ENCODE measurements around the gene THADA. TPM values are rescaled to one million over a fixed set of nuclear protein-coding genes. Genes with fewer than 3 reads are reported as not detected.
"Not testable (repeated sequence)": the region's sequence is repeated elsewhere in the genome, so short reads cannot be mapped to it uniquely, and the experiment has no call there.

The THADA gene, protein sequence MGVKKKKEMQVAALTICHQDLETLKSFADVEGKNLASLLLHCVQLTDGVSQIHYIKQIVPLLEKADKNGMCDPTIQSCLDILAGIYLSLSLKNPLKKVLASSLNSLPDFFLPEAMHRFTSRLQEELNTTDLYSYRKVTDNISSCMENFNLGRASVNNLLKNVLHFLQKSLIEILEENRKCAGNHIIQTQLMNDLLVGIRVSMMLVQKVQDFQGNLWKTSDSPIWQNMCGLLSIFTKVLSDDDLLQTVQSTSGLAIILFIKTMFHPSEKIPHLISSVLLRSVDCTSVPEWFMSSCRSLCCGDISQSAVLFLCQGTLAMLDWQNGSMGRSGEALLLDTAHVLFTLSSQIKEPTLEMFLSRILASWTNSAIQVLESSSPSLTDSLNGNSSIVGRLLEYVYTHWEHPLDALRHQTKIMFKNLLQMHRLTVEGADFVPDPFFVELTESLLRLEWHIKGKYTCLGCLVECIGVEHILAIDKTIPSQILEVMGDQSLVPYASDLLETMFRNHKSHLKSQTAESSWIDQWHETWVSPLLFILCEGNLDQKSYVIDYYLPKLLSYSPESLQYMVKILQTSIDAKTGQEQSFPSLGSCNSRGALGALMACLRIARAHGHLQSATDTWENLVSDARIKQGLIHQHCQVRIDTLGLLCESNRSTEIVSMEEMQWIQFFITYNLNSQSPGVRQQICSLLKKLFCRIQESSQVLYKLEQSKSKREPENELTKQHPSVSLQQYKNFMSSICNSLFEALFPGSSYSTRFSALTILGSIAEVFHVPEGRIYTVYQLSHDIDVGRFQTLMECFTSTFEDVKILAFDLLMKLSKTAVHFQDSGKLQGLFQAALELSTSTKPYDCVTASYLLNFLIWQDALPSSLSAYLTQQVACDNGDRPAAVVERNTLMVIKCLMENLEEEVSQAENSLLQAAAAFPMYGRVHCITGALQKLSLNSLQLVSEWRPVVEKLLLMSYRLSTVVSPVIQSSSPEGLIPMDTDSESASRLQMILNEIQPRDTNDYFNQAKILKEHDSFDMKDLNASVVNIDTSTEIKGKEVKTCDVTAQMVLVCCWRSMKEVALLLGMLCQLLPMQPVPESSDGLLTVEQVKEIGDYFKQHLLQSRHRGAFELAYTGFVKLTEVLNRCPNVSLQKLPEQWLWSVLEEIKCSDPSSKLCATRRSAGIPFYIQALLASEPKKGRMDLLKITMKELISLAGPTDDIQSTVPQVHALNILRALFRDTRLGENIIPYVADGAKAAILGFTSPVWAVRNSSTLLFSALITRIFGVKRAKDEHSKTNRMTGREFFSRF (N-terminal part only)
- 10 to 100 TPM; 36.4 to 40.3 TPM for total RNA-seq
- polyA plus RNA-seq, result 10 to 100 TPM in 1 of 3 donors, 1 to 10 TPM in 2; 9.2 to 15.5 (median 9.8) TPM
- total RNA-seq, result 82.8 to 126 (median 103) reads per million in 6 experiments

DNA sequence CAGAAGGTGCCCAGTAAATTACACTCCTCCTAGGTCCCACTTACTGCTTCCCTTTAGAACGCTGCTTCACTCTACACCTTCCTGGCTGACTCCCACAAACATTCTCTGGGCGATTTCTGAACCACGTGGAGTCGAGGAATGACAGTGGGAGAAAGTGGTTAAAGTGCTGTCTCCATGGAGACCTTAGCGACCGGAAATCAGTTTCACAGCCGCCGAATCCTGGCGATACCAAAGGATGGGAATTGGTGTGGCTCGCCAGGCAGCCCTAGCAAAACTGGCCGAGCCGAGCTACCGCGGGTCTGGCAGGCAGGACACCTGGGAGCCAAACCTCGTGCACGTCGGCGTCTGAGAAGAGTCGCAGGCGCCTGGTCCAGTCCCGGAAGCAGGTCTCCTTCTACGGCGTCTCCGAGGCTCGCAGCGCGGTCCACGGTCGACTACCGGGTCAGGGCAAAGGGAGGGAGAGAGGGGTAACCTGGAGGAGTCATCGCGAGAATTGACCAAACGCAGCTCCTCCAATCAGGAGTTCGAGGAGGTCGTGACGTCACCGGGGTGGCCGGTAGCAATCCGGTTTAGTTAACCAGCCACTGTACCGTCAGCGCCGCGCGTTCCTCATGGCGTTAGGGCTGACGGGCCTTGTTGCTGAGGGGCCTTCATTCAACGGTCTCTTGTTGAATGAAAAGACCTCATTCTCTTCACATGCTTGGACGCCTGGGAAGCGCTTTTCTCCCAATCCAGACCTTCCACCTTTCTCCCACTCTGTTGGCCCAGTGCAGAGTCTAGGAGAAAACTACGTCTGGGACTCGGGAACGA lies at the start of gene THADA:
Gene THADA, minus strand, starts transcription at position 436 of the 810 bp plus-strand sequence. CDS start 3,646 bp downstream, outside the sequence.
- H3K27ac Mint-ChIP-seq, result peak within 1 kb of the TSS; percentile 96 to 99 (median 98)

DNA sequence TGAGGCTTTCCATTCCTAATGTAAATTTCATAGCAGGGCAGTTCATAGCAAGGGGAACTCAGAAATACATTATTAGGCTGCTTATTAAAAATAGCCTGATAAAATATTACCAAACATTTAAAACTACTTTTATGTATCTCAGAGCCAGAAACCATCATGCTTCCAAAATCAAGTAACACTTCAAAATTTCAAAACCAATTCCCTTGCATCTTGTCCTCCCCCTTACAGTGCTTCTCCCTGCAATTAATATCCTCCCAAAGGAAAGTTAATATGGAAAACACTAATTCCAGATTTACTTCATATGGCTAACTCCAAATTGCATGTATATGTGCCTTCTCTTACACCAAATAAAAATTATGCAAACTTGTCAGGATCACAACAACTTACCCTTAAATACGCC lies 47.8 kb upstream of the THADA start:
- H3K4me1 Mint-ChIP-seq, result no peaks in the 10 kb centered on the region
- H3K27ac Mint-ChIP-seq, result no peak overlapping the region
- no peak overlapping the region for H3K4me3 Mint-ChIP-seq
- DNase-seq (no peak), ATAC-seq (no peak)
- H3K36me3 Mint-ChIP-seq, result peaks cover 0 to 4% (median 0%) of the 10 kb centered on the region in 3 donors
- peaks cover 0 to 4% (median 0%) of the 10 kb centered on the region in 5 donors for H3K27me3 Mint-ChIP-seq
- POLR2A ChIA-PET, result no interaction called here
- peaks cover 0 to 16% (median 6%) of the 10 kb centered on the region in 9 donors for H3K9me3 Mint-ChIP-seq

More for the DNA sequence above, at the start of gene THADA:
- POLR2A ChIA-PET, result interaction anchor here (0.7 to 2.3 kb wide), 12 partner anchors 9 to 785 kb away, joined by 3 to 20 read pairs (median 5); partner anchors contain the start of genes CAMKMT, DYNC2LI1, PLEKHH2 and PPM1B
- Mint-ChIP-seq H3K4me1 (peaks cover 17 to 41% (median 32%) of the 10 kb centered on the region in 4 donors), H3K4me3 (peak within 1 kb of the TSS; percentile 89 to 97 (median 96)), H3K9me3 (no peaks in the 10 kb centered on the region), H3K36me3 (peaks cover 0 to 14% (median 0%) of the 10 kb centered on the region in 3 donors), H3K27me3 (peaks cover 0 to 6% (median 3%) of the 10 kb centered on the region in 5 donors)
- peak; percentile 92 to 95 for ATAC-seq
- peak; percentile 82 to 98 (median 95) for DNase-seq

DNA sequence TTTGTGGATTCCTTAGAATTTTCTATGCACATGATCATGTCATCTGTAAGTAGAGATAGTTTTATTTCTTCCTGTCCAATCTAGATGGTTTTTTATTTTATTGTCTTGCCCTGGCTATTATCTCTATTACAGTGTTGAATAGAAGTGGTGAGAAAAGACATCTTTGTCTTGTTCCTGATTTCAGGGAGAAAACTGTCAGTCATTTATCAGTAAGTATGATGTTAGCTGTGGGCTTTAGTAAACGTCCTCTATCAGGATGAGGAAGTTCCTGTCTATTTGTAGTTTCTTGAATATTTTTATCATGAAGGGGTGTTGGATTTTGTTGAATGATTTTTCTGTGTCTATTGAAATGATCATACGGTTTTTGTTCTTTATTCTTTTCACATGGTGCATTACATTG lies 46.5 kb upstream of the THADA start:
- Mint-ChIP-seq H3K9me3 (peaks cover 0 to 16% (median 6%) of the 10 kb centered on the region in 9 donors), H3K27ac (no peak overlapping the region), H3K4me3 (no peak overlapping the region), H3K4me1 (peaks cover 0 to 5% (median 4%) of the 10 kb centered on the region in 4 donors), H3K36me3 (peaks cover 0 to 4% (median 0%) of the 10 kb centered on the region in 3 donors), H3K27me3 (peaks cover 0 to 8% (median 0%) of the 10 kb centered on the region in 5 donors)
- ATAC-seq (no peak), DNase-seq (no peak)
- POLR2A ChIA-PET, result no interaction called here

DNA sequence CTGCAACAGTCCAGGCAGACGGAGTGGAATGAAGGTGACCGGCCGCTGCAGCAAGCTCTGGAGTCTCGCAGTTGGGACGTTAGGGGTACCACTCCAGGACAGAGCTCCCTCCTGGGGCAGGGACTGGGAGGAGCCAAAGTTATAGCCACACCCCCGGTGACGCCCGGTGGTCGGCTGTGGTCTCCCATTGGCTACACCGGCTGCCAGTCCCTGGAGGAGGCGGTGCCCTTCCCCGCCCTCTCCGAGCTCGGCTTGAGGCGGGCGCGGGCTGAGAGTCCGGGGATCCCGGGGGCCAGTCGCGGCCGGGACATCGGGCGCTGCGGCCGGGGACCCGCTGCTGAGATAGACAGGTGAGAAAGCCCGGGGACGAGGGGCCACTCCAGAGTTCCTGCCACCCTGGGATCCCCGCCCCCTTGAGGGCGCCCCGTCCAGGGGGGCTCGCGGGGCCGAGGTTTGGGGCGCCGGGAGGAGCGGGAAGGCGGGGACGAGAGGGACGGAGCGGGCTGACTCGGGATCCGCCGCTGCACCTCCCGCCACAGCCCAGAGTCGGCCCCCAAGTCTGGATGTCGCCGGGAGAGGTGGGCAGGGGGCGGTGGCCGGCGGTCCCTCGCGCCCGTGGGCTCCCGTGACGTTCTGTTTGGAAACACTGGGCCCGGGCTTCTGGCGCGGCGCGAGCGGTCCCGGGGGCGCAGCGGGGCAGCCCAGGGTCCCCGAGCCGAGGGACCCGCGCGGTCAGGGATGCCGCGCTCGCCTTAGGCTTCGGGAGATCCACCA lies 41.4 kb upstream of the THADA start, which contains the start of gene PLEKHH2:
Gene PLEKHH2, plus strand, starts transcription at position 231 of the 774 bp plus-strand sequence. CDS start 7,414 bp downstream, outside the sequence.
- Mint-ChIP-seq H3K36me3 (peaks cover 0 to 4% (median 0%) of the 10 kb centered on the region in 3 donors), H3K4me1 (peaks cover 8 to 19% (median 12%) of the 10 kb centered on the region in 4 donors), H3K27me3 (peaks cover 15 to 37% (median 18%) of the 10 kb centered on the region in 5 donors), H3K4me3 (peak within 1 kb of the TSS; percentile 89 to 97 (median 93)), H3K9me3 (peaks cover 0 to 16% (median 6%) of the 10 kb centered on the region in 9 donors), H3K27ac (peak within 1 kb of the TSS in 9 of 10 donors; percentile 28 to 95 (median 74))
- POLR2A ChIA-PET, result interaction anchor here (0.7 to 2.2 kb wide), 4 partner anchors 41 to 1796 kb away, joined by 3 to 10 read pairs (median 6); partner anchors contain the start of gene THADA
- ATAC-seq (peak; percentile 98 to 99), DNase-seq (peak; percentile 80 to 92 (median 86))

DNA sequence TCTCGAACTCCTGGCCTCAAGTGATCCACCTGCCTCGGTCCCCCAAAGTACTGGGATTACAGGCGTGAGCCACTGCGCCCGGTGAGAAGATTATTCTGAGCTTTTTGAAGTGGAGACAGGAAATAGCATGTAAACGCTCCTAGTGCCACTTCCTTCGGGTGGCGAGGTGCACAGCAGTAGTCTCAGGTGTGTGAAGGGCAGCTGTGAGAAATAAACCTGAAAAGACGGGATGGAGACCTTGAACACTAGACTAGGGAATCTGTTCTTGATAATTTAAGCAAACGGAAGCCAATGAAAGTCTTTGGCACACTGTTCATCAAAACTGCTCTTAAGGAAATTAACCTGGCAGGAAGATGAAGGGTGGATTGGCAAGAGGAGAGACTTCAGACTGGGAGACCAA lies 40.8 kb upstream of the THADA start:
- DNase-seq (peak in 6 of 10 donors; percentile 2 to 60 (median 23)), ATAC-seq (peak; percentile 47 to 71)
- peaks cover 0 to 16% (median 6%) of the 10 kb centered on the region in 9 donors for H3K9me3 Mint-ChIP-seq
- POLR2A ChIA-PET, result interaction anchor here (0.6 to 2.2 kb wide), 6 partner anchors 11 to 1795 kb away, joined by 3 to 10 read pairs (median 4); partner anchors contain the start of gene THADA
- H3K27me3 Mint-ChIP-seq, result peaks cover 16 to 41% (median 23%) of the 10 kb centered on the region in 5 donors
- peak overlapping the region; percentile 89 to 97 (median 93) for H3K4me3 Mint-ChIP-seq
- peaks cover 8 to 19% (median 12%) of the 10 kb centered on the region in 4 donors for H3K4me1 Mint-ChIP-seq
- peaks cover 0 to 4% (median 0%) of the 10 kb centered on the region in 3 donors for H3K36me3 Mint-ChIP-seq
- peak overlapping the region in 9 of 10 donors; percentile 27 to 95 (median 74) for H3K27ac Mint-ChIP-seq

DNA sequence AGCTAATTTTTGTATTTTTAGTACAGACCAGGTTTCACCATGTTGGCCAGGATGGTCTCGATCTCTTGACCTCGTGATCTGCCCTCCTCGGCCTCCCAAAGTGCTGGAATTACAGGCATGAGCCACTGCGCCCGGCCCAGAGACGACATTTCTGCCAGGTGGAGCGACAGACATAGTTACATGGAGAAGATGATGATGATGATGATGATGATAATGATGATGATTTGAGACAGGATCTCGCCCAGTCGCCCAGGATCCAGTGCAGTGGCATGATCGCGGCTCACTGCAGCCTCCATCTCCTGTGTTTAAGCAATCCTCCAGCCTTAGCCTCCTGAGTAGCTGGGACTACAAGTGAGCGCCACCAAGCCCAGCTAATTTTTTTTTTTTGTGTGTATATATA lies 40.3 kb upstream of the THADA start:
- POLR2A ChIA-PET, result interaction anchor here (0.6 to 2.2 kb wide), 5 partner anchors 12 to 826 kb away, joined by 3 to 10 read pairs (median 4); partner anchors contain the start of gene THADA
- not testable (repeated sequence) for ATAC-seq, H3K36me3 Mint-ChIP-seq, DNase-seq
- Mint-ChIP-seq H3K27ac (peak overlapping the region in 1 of 10 donors; percentile 21), H3K9me3 (peaks cover 0 to 16% (median 6%) of the 10 kb centered on the region in 9 donors), H3K4me3 (peak overlapping the region; percentile 16 to 97 (median 66)), H3K27me3 (peaks cover 16 to 42% (median 23%) of the 10 kb centered on the region in 5 donors), H3K4me1 (peaks cover 8 to 19% (median 12%) of the 10 kb centered on the region in 4 donors)

DNA sequence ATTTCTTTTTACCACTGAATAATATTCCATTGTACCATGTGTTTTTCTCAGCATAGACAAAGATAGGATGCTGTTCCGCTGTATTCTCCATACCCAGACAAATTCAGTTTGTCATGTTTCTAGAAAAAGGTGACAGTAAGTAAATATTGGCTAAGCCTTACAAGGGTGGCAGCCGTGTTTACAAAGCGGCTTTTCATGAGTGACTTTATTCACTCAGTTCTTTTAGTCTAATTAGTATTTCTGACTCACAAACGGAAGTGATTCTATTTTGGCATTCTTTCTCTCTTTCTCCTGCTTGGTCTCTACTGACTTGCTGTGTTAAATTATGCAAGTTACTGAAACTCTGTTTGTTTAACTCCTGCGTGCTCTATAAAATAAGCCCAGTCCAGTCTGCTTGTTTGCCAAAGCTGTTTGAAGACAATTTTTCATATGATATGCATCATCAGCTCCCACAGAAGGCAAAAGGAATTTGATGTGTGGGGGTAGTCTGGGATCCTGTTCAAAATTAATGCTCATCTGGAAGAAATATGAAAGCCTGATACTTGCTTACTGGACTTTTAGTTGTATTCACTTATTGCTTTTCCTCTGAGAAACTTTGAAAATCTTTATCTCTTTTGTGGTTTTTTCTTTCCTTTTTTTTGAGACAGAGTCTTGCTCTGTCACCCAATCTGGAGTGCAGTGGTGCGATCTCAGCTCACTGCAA lies 38.9 kb upstream of the THADA start:
- no peak overlapping the region for H3K4me3 Mint-ChIP-seq
- DNase-seq, result no peak
- peaks cover 0 to 4% (median 0%) of the 10 kb centered on the region in 3 donors for H3K36me3 Mint-ChIP-seq
- peaks cover 16 to 44% (median 23%) of the 10 kb centered on the region in 5 donors for H3K27me3 Mint-ChIP-seq
- H3K4me1 Mint-ChIP-seq, result peaks cover 8 to 19% (median 12%) of the 10 kb centered on the region in 4 donors
- no peak overlapping the region for H3K27ac Mint-ChIP-seq
- no peak for ATAC-seq
- POLR2A ChIA-PET, result no interaction called here
- H3K9me3 Mint-ChIP-seq, result peaks cover 0 to 9% (median 2%) of the 10 kb centered on the region in 9 donors

DNA sequence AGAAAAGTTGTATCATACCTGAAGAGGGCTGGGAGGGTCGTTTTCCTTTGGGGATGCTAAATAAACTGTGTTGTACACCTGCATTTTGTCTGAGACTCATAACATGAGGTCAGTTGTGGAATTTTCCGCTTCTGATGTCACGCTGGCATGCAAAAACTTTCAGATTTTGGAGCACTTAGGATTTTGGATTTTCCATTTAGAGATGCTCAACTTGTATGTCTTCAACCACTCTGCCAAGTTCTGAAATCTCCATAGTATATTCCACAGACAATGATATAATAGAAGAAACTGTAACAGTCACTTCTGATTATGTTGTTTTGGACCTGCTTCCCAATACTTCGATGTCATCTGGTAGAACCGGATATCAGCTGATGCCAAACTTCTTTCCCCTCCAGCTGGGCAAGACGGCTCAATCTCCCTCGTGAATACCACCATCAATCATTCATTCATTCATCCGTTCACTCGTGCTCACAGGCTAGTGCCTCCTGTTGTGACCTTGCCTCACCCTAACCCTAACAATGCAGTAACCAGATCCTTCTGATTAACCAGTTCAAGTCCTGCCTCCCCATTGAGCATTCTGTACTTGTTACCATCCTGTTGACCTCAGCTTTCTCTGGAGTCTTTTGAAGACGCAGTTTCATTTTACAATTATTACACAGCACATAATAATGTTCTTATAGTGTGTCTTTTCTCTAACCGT lies 35.9 kb upstream of the THADA start:
- no peak for DNase-seq
- H3K9me3 Mint-ChIP-seq, result peaks cover 0 to 7% (median 0%) of the 10 kb centered on the region in 9 donors
- peaks cover 16 to 44% (median 22%) of the 10 kb centered on the region in 5 donors for H3K27me3 Mint-ChIP-seq
- POLR2A ChIA-PET, result interaction anchor here (0.6 kb wide), 1 partner anchor 1134 kb away, joined by 3 read pairs; no protein-coding TSS in a partner anchor
- peaks cover 6 to 12% (median 8%) of the 10 kb centered on the region in 4 donors for H3K4me1 Mint-ChIP-seq
- ATAC-seq, result no peak
- H3K27ac Mint-ChIP-seq, result no peak overlapping the region
- no peak overlapping the region for H3K4me3 Mint-ChIP-seq
- peaks cover 0 to 3% (median 0%) of the 10 kb centered on the region in 3 donors for H3K36me3 Mint-ChIP-seq

DNA sequence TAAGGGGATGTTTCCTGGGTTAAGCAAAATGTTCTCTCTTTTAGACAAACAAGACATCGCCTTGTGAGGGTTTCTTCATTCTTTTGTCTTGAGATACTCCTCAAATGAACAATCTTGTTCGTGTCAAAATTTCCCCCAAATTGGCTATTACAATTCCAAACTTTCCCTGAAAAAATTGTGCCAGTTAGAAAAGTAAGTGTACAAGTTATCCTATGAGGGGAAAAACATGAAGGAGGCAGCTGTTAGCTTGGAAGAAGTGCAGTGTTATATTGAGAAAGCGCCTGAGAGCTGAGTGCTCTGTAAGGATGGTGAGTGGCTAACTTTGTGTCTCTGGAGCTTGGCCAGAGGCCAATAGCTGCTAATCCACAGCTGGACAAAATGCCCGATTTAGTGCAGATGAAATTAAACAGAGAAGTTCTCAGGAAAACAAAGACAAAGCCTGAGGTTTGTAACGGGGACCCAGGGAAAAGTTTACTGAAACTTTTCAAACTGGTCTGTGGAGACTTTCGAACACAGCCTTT lies 27.2 kb upstream of the THADA start:
- Mint-ChIP-seq H3K4me1 (no peaks in the 10 kb centered on the region), H3K4me3 (no peak overlapping the region), H3K36me3 (peaks cover 0 to 3% (median 0%) of the 10 kb centered on the region in 3 donors), H3K9me3 (peaks cover 0 to 8% (median 0%) of the 10 kb centered on the region in 9 donors), H3K27ac (no peak overlapping the region), H3K27me3 (peaks cover 0 to 23% (median 8%) of the 10 kb centered on the region in 5 donors)
- ATAC-seq, result no peak
- no peak for DNase-seq
- POLR2A ChIA-PET, result no interaction called here

Data from naive thymus-derived CD8-positive, alpha-beta T cell (primary cell).